Neuronal stem cell (in vitro differentiated cells): ENCODE results near the gene GFI1.
"Not testable (repeated sequence)": the region's sequence is repeated elsewhere in the genome, so short reads cannot be mapped to it uniquely, and the experiment has no call there.

ENCODE experiments used
- DNase-seq: peaks from one replicate; pipeline ENCODE4 v3.0.0-alpha.2; 2013; ENCODE audit warnings: low spot score
- H2AFZ ChIP-seq: one replicate; pipeline ENCODE4 v1.6.1; 2013; ENCODE audit warnings: mild to moderate bottlenecking, low read length, inconsistent platforms
- H2AK5ac ChIP-seq: 2 replicates; pipeline ENCODE4 v1.6.1; 2013; ENCODE audit warnings: low read depth, mild to moderate bottlenecking, inconsistent platforms, low read length, moderate library complexity, mixed read lengths
- H2BK120ac ChIP-seq: 2 replicates; pipeline ENCODE4 v1.6.1; 2013; ENCODE audit warnings: low read depth, mild to moderate bottlenecking, inconsistent platforms, low read length, moderate library complexity, mixed read lengths
- H2BK12ac ChIP-seq: one replicate; pipeline ENCODE4 v1.6.1; 2013; ENCODE audit warnings: low read length, inconsistent platforms
- H2BK15ac ChIP-seq: 2 replicates; pipeline ENCODE4 v1.6.1; 2013; ENCODE audit warnings: mild to moderate bottlenecking, low read length, inconsistent platforms, mixed read lengths
- H2BK5ac ChIP-seq: one replicate; pipeline ENCODE4 v1.6.1; 2013; ENCODE audit warnings: inconsistent platforms, mild to moderate bottlenecking, low read length, moderate library complexity
- H3K14ac ChIP-seq: one replicate; pipeline ENCODE4 v1.6.1; 2013; ENCODE audit warnings: low read length, inconsistent platforms
- H3K18ac ChIP-seq: 2 replicates; pipeline ENCODE4 v1.6.1; 2013; ENCODE audit warnings: low read length, inconsistent platforms
- H3K23ac ChIP-seq: 2 replicates; pipeline ENCODE4 v1.6.1; 2013; ENCODE audit warnings: low read depth, mild to moderate bottlenecking, mixed read lengths, low read length, inconsistent platforms; ENCODE audit not compliant: poor library complexity
- H3K27ac ChIP-seq: replicated peaks from 3 replicates; pipeline ENCODE4 v1.5.1; 2013; ENCODE audit warnings: low read length, inconsistent platforms
- H3K27me3 ChIP-seq, 3 experiments: 2 replicates each; pipeline ENCODE4 v1.6.1; 2013; ENCODE audit warnings: low read length in 3 of 3, mild to moderate bottlenecking in 2 of 3, inconsistent platforms in 1 of 3, low read depth in 1 of 3, mixed read lengths in 1 of 3, moderate library complexity in 1 of 3; ENCODE audit not compliant: control insufficient read depth in 3 of 3, insufficient read depth in 3 of 3
- H3K36me3 ChIP-seq, 2 donors: replicated peaks in 1 of 2; 2 replicates each; pipeline ENCODE4 v1.6.1; 2013; ENCODE audit warnings: low read length in 2 of 2; ENCODE audit not compliant: control insufficient read depth in 2 of 2, insufficient read depth in 2 of 2
- H3K4ac ChIP-seq: 2 replicates; pipeline ENCODE4 v1.6.1; 2013; ENCODE audit warnings: inconsistent platforms, mild to moderate bottlenecking, low read length, moderate library complexity
- H3K4me1 ChIP-seq, 2 donors: 1 replicate in 1 of 2; 2 replicates in 1 of 2; pipeline ENCODE4 v1.6.1; 2013; ENCODE audit warnings: low read length in 2 of 2, low read depth in 1 of 2; ENCODE audit not compliant: control insufficient read depth in 2 of 2, insufficient read depth in 1 of 2
- H3K4me2 ChIP-seq: one replicate; pipeline ENCODE4 v1.6.1; 2013; ENCODE audit warnings: mild to moderate bottlenecking, low read length, inconsistent platforms; ENCODE audit not compliant: insufficient read depth, poor library complexity, severe bottlenecking
- H3K4me3 ChIP-seq, 2 donors: 2 replicates each; pipeline ENCODE4 v1.5.1; 2013; ENCODE audit warnings: low read length in 2 of 2, mild to moderate bottlenecking in 2 of 2, inconsistent platforms in 1 of 2, moderate library complexity in 1 of 2
- H3K79me1 ChIP-seq: one replicate; pipeline ENCODE4 v1.6.1; 2013; ENCODE audit warnings: low read depth, mild to moderate bottlenecking, inconsistent platforms, low read length, moderate library complexity
- H3K9ac ChIP-seq: one replicate; pipeline ENCODE4 v1.6.1; 2013; ENCODE audit warnings: mild to moderate bottlenecking, low read depth, low read length, inconsistent platforms; ENCODE audit not compliant: poor library complexity
- H3K9me3 ChIP-seq, 2 donors: replicated peaks in 1 of 2; 2 replicates each; pipeline versions ENCODE3 to v1.6.1; 2013; ENCODE audit warnings: low read length in 2 of 2, mild to moderate bottlenecking in 2 of 2, inconsistent platforms in 1 of 2, low read depth in 1 of 2, mixed read lengths in 1 of 2, moderate library complexity in 1 of 2; ENCODE audit not compliant: control insufficient read depth in 2 of 2, insufficient read depth in 1 of 2
- H4K8ac ChIP-seq: one replicate; pipeline ENCODE4 v1.6.1; 2013; ENCODE audit warnings: low read depth, mild to moderate bottlenecking, inconsistent platforms, low read length, moderate library complexity
- H4K91ac ChIP-seq: one replicate; pipeline ENCODE4 v1.6.1; 2013; ENCODE audit warnings: low read length, low read depth, mild to moderate bottlenecking, inconsistent platforms; ENCODE audit not compliant: poor library complexity
- WGBS, 2 donors: extraction: QIAGEN DNeasy Blood & Tissue Kit; methylation state at CpG; one replicate each; pipeline ENCODE4 v1.1.7; 2013; ENCODE audit warnings: missing lambda C conversion rate in 2 of 2, mixed read lengths in 1 of 2; ENCODE audit not compliant: insufficient read length in 2 of 2, insufficient replicate concordance in 1 of 2; ENCODE audit errors: extremely low coverage in 2 of 2; 5-methylcytosine and 5-hydroxymethylcytosine counted together

Gene GFI1

DNA sequence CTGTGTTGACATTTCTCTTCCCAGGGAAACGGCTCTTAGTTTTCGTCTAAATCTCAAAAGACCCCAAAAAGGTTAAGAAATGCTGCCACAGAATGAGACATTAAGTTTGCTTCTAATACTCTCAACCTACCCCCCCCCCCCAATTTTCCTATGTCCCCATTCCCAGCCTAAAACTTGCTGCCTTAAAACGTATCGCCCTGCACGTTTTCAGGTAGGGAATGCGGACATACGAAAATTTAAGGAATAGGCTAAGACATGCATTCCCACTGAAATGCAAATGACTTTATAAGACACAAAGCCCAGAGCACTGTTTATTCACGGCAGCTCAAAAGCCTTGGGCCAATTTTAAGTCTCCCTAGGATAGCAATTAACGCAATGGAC, 45.4 kb downstream of the GFI1 start:
- Histone ChIP-seq H2AK5ac (no peak overlapping the region), H3K9ac (no peak overlapping the region), H3K4ac (no peak overlapping the region), H3K18ac (no peak overlapping the region), H3K4me2 (no peak overlapping the region), H3K9me3 (no peaks in the 10 kb centered on the region), H3K4me3 (no peak overlapping the region), H3K4me1 (peaks cover 1 to 4% of the 10 kb centered on the region in 2 donors), H3K79me1 (no peaks in the 10 kb centered on the region), H2BK15ac (no peak overlapping the region), H2BK120ac (no peak overlapping the region), H4K8ac (no peak overlapping the region), H3K23ac (no peak overlapping the region), H4K91ac (no peak overlapping the region), H2BK12ac (no peak overlapping the region), H3K27me3 (no peaks in the 10 kb centered on the region), H3K36me3 (no peaks in the 10 kb centered on the region), H3K14ac (no peak overlapping the region), H3K27ac (no peak overlapping the region), H2AFZ (no peak overlapping the region), H2BK5ac (no peak overlapping the region)
- WGBS, 2 donors, result no CpG with 5 or more reads among the region's 9 CpGs
- no peak for DNase-seq

DNA sequence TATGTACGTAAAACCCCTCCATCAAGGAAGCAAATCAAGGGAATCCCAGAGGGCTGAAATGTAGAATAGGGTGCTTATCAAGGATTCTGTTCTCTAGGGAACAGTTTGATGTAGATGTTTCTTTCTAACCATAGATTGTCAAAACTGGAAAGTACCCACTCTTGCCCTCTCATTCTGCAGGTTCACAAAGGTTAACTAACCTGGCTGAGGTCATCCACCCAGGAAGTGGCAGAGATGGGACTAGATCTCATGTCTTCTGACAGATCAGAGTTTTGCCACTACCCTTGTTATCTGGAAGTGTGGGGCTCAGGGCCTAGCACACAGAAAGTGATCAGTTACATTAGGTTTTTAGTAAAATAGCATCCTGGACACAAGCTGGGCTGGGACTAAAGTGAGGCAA, 47.4 kb downstream of the GFI1 start:
- Histone ChIP-seq H4K91ac (no peak overlapping the region), H2AFZ (no peak overlapping the region), H2AK5ac (no peak overlapping the region), H3K36me3 (no peaks in the 10 kb centered on the region), H4K8ac (no peak overlapping the region), H3K18ac (no peak overlapping the region), H2BK15ac (no peak overlapping the region), H3K23ac (no peak overlapping the region), H3K4me3 (no peak overlapping the region), H3K9ac (no peak overlapping the region), H2BK120ac (no peak overlapping the region), H3K79me1 (no peaks in the 10 kb centered on the region), H3K4me2 (no peak overlapping the region), H3K27me3 (no peaks in the 10 kb centered on the region), H3K14ac (no peak overlapping the region), H3K27ac (no peak overlapping the region), H3K4ac (no peak overlapping the region), H2BK5ac (no peak overlapping the region), H3K4me1 (peaks cover 1 to 4% of the 10 kb centered on the region in 2 donors), H3K9me3 (no peaks in the 10 kb centered on the region), H2BK12ac (no peak overlapping the region)
- no CpG with 5 or more reads among the region's 1 CpG for WGBS, 2 donors
- no peak for DNase-seq

DNA sequence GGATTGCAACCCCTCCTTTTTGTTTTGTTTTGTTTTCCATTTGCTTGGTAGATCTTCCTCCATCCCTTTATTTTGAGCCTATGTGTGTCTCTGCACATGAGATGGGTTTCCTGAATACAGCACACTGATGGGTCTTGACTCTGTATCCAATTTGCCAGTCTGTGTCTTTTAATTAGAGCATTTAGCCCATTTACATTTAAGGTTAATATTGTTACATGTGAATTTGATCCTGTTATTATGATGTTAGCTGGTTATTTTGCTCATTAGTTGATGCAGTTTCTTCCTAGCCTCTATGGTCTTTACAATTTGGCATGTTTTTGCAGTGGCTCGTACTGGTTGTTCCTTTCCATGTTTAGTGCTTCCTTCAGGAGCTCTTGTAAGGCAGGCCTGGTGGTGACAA, 52.2 kb downstream of the GFI1 start:
- not testable (repeated sequence) for H3K4me1 ChIP-seq, H3K18ac ChIP-seq, DNase-seq, H2AFZ ChIP-seq, H4K91ac ChIP-seq, H2BK120ac ChIP-seq, H3K36me3 ChIP-seq, H2BK5ac ChIP-seq, H3K23ac ChIP-seq, H3K27ac ChIP-seq, H4K8ac ChIP-seq, H3K4ac ChIP-seq, H2BK15ac ChIP-seq, H2AK5ac ChIP-seq, H3K79me1 ChIP-seq, H3K27me3 ChIP-seq, H2BK12ac ChIP-seq, H3K4me2 ChIP-seq, H3K9me3 ChIP-seq, H3K9ac ChIP-seq, H3K4me3 ChIP-seq, H3K14ac ChIP-seq
- no CpG with 5 or more reads among the region's 1 CpG for WGBS, 2 donors

DNA sequence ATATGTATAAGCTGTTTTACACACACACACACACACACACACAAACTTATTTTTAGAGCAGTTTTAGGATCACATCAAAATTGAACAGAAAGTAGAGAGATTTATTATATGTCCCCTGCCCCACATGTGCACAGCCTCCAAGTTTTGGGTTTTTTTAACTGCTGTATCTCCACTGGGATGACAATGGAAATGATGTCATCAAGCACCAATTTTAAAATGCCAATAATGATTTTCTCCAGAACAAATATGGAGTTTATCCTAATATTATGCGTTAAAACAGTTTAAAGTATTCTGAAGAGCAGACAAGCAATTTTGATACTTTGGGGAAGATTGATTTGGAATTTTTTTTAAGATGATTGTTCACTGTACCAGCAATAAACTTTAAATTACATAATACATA, 56.7 kb downstream of the GFI1 start:
- no peak overlapping the region for H2BK5ac ChIP-seq
- no peak overlapping the region for H2BK12ac ChIP-seq
- no peak overlapping the region for H3K18ac ChIP-seq
- DNase-seq, result no peak
- H2BK120ac ChIP-seq, result no peak overlapping the region
- H3K9ac ChIP-seq, result no peak overlapping the region
- no peak overlapping the region for H3K23ac ChIP-seq
- no peaks in the 10 kb centered on the region for H3K36me3 ChIP-seq
- H3K27ac ChIP-seq, result no peak overlapping the region
- no peak overlapping the region for H3K4me3 ChIP-seq
- no peaks in the 10 kb centered on the region for H3K9me3 ChIP-seq
- H2AK5ac ChIP-seq, result no peak overlapping the region
- no CpG with 5 or more reads among the region's 1 CpG for WGBS, 2 donors
- no peak overlapping the region for H2AFZ ChIP-seq
- no peaks in the 10 kb centered on the region for H3K4me1 ChIP-seq
- H2BK15ac ChIP-seq, result no peak overlapping the region
- H3K4ac ChIP-seq, result no peak overlapping the region
- H3K4me2 ChIP-seq, result no peak overlapping the region
- H4K91ac ChIP-seq, result no peak overlapping the region
- no peaks in the 10 kb centered on the region for H3K27me3 ChIP-seq
- no peaks in the 10 kb centered on the region for H3K79me1 ChIP-seq
- H4K8ac ChIP-seq, result no peak overlapping the region
- H3K14ac ChIP-seq, result no peak overlapping the region
